ENCODE results near the gene ACSM4.

DNA sequence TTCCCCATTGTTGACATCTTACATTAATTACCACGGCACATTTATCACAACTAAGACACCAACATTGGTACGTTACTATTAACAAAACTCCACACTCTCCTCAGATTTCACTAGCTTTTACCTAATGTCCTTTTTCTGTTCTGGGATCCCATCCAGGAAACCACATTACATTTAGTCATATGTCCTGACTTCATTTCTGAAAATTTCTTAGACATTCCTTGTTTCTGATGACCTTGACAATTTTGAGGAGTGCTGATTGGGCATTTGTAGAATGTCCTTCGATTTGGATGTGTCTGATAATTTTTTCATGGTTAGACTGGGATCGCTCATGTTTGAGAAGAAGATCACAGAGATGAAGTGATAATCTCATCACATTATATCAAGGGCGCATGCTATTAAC, 34.6 kb upstream of the ACSM4 start:
- no peak for TF ChIP-seq DNMT1 (IDR thresholded peaks at IDR 0.05)
- no peak for TF ChIP-seq ZC3H11A (IDR thresholded peaks at IDR 0.05; ENCODE audit: low read depth, low read length)
- TF ChIP-seq ZNF384 (IDR thresholded peaks at IDR 0.05; ENCODE audit: low read depth, low read length) = no peak
- TF ChIP-seq NFRKB (IDR thresholded peaks at IDR 0.05; ENCODE audit: low read depth) = no peak
- TF ChIP-seq TAF1 (IDR thresholded peaks at IDR 0.05; ENCODE audit: control insufficient read depth, extremely low read depth, insufficient read depth, low read length, severe bottlenecking) = no peak
- TF ChIP-seq, protein P1, sequence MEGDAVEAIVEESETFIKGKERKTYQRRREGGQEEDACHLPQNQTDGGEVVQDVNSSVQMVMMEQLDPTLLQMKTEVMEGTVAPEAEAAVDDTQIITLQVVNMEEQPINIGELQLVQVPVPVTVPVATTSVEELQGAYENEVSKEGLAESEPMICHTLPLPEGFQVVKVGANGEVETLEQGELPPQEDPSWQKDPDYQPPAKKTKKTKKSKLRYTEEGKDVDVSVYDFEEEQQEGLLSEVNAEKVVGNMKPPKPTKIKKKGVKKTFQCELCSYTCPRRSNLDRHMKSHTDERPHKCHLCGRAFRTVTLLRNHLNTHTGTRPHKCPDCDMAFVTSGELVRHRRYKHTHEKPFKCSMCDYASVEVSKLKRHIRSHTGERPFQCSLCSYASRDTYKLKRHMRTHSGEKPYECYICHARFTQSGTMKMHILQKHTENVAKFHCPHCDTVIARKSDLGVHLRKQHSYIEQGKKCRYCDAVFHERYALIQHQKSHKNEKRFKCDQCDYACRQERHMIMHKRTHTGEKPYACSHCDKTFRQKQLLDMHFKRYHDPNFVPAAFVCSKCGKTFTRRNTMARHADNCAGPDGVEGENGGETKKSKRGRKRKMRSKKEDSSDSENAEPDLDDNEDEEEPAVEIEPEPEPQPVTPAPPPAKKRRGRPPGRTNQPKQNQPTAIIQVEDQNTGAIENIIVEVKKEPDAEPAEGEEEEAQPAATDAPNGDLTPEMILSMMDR (IDR thresholded peaks at IDR 0.05 in 2 of 3, conservative IDR thresholded peaks at IDR 0.05 in 1 of 3; ENCODE audit: insufficient read depth in 2 of 3, low read depth in 1 of 3, low read length in 3 of 3) = no peak
- no peak for TF ChIP-seq RNF2 (IDR thresholded peaks at IDR 0.05)
- no peak for TF ChIP-seq BRCA1 (IDR thresholded peaks at IDR 0.05)
- no peak for TF ChIP-seq BRCA1 (CRISPR knock-in tag; IDR thresholded peaks at IDR 0.05)
- no peak for TF ChIP-seq IRF2 (CRISPR knock-in tag; IDR thresholded peaks at IDR 0.05)
